ENCODE measurements around the gene ZNF780A.
"Not testable (repeated sequence)": the region's sequence is repeated elsewhere in the genome, so short reads cannot be mapped to it uniquely, and the experiment has no call there.

ZNF780A gene

GRCh38 chr19:40053491-40053890 is 37.3 kb downstream of the ZNF780A start:
- WGBS, 2 experiments (ENCODE audit: insufficient coverage in 2 of 2) = 90 to 96% methylated on average over 2 of the region's 2 CpGs
- Histone ChIP-seq H3K36me3 (ENCODE audit: control insufficient read depth, insufficient read depth, low read length) (peaks cover 13% of the 10 kb centered on the region), H3K9me3 (ENCODE audit: control insufficient read depth, low read length) (peaks cover 7% of the 10 kb centered on the region), H3K4me1 (ENCODE audit: control insufficient read depth, insufficient read depth, low read length, poor library complexity, severe bottlenecking) (no peaks in the 10 kb centered on the region), H3K4me3 (ENCODE audit: extremely low read depth, insufficient read depth, low read length, poor library complexity, severe bottlenecking) (no peak overlapping the region), H3K27ac (ENCODE audit: low read depth, low read length, severe bottlenecking) (no peak overlapping the region)

DNA sequence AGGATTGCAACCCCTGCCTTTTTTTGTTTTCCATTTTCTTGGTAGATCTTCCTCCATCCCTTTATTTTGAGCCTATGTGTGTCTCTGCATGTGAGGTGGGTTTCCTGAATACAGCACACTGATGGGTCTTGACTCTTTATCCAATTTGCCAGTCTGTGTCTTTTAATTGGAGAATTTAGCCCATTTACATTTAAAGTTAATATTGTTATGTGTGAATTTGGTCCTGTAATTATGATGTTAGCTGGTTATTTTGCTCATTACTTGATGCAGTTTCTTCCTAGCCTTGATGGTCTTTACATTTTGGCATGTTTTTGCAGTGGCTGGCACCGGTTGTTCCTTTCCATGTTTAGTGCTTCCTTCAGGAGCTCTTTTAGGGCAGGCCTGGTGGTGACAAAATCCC is 49.0 kb downstream of the ZNF780A start:
- Histone ChIP-seq H3K36me3 (ENCODE audit: control insufficient read depth, insufficient read depth, low read length) (peaks cover 35% of the 10 kb centered on the region), H3K9me3 (ENCODE audit: control insufficient read depth, low read length) (peaks cover 37% of the 10 kb centered on the region)
- H3K27ac ChIP-seq (ENCODE audit: low read depth, low read length, severe bottlenecking); H3K4me1 ChIP-seq (ENCODE audit: control insufficient read depth, insufficient read depth, low read length, poor library complexity, severe bottlenecking); H3K4me3 ChIP-seq (ENCODE audit: extremely low read depth, insufficient read depth, low read length, poor library complexity, severe bottlenecking): not testable (repeated sequence)
- 100% methylated on average over 1 of the region's 1 CpG; no CpG with 5 or more reads in 1 of the 2 experiments for WGBS, 2 experiments (ENCODE audit: insufficient coverage in 2 of 2)

GRCh38 chr19:40038047-40038446 is 52.7 kb downstream of the ZNF780A start:
- WGBS, 2 experiments (ENCODE audit: insufficient coverage in 2 of 2) = no CpG with 5 or more reads among the region's 3 CpGs
- not testable (repeated sequence) for H3K4me3 ChIP-seq (ENCODE audit: extremely low read depth, insufficient read depth, low read length, poor library complexity, severe bottlenecking); H3K27ac ChIP-seq (ENCODE audit: low read depth, low read length, severe bottlenecking); H3K4me1 ChIP-seq (ENCODE audit: control insufficient read depth, insufficient read depth, low read length, poor library complexity, severe bottlenecking)
- Histone ChIP-seq H3K36me3 (ENCODE audit: control insufficient read depth, insufficient read depth, low read length) (peaks cover 16% of the 10 kb centered on the region), H3K9me3 (ENCODE audit: control insufficient read depth, low read length) (peaks cover 45% of the 10 kb centered on the region)

- no CpG with 5 or more reads among the region's 4 CpGs for WGBS, 2 experiments (ENCODE audit: insufficient coverage in 2 of 2)
- Histone ChIP-seq H3K36me3 (ENCODE audit: control insufficient read depth, insufficient read depth, low read length) (peaks cover 16% of the 10 kb centered on the region), H3K27ac (ENCODE audit: low read depth, low read length, severe bottlenecking) (no peak overlapping the region), H3K9me3 (ENCODE audit: control insufficient read depth, low read length) (peaks cover 57% of the 10 kb centered on the region), H3K4me3 (ENCODE audit: extremely low read depth, insufficient read depth, low read length, poor library complexity, severe bottlenecking) (no peak overlapping the region), H3K4me1 (ENCODE audit: control insufficient read depth, insufficient read depth, low read length, poor library complexity, severe bottlenecking) (no peaks in the 10 kb centered on the region)
Measured at GRCh38 chr19:40035996-40036395, 54.7 kb downstream of the ZNF780A start.

- WGBS, 2 experiments (ENCODE audit: insufficient coverage in 2 of 2) = 100% methylated on average over 1 of the region's 2 CpGs; no CpG with 5 or more reads in 1 of the 2 experiments
- no peak overlapping the region for H3K4me3 ChIP-seq (ENCODE audit: extremely low read depth, insufficient read depth, low read length, poor library complexity, severe bottlenecking)
- peaks cover 72% of the 10 kb centered on the region for H3K9me3 ChIP-seq (ENCODE audit: control insufficient read depth, low read length)
- no peak overlapping the region for H3K27ac ChIP-seq (ENCODE audit: low read depth, low read length, severe bottlenecking)
- H3K36me3 ChIP-seq (ENCODE audit: control insufficient read depth, insufficient read depth, low read length) = peaks cover 16% of the 10 kb centered on the region
- no peaks in the 10 kb centered on the region for H3K4me1 ChIP-seq (ENCODE audit: control insufficient read depth, insufficient read depth, low read length, poor library complexity, severe bottlenecking)
Measured at GRCh38 chr19:40033989-40034560, 56.7 kb downstream of the ZNF780A start.

DNA sequence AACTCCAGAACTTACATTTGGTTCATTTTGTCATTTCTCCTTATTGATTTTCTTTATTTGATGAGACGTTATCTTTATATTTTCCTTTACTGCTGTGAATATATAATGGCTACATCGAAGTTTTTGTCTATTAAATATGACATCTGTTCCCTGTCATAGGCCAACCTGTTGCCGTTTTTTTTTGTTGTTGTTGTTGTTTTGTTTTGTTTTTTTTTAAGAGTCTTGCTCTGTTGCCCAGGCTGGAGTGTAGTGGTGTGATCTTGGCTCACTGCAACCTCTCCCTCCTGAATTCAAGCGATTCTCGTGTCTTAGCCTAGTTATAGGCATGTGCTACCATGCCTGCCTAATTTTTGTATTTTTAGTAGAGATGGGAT is 64.2 kb downstream of the ZNF780A start:
- no peak overlapping the region for H3K4me3 ChIP-seq (ENCODE audit: extremely low read depth, insufficient read depth, low read length, poor library complexity, severe bottlenecking)
- peaks cover 64% of the 10 kb centered on the region for H3K9me3 ChIP-seq (ENCODE audit: control insufficient read depth, low read length)

DNA sequence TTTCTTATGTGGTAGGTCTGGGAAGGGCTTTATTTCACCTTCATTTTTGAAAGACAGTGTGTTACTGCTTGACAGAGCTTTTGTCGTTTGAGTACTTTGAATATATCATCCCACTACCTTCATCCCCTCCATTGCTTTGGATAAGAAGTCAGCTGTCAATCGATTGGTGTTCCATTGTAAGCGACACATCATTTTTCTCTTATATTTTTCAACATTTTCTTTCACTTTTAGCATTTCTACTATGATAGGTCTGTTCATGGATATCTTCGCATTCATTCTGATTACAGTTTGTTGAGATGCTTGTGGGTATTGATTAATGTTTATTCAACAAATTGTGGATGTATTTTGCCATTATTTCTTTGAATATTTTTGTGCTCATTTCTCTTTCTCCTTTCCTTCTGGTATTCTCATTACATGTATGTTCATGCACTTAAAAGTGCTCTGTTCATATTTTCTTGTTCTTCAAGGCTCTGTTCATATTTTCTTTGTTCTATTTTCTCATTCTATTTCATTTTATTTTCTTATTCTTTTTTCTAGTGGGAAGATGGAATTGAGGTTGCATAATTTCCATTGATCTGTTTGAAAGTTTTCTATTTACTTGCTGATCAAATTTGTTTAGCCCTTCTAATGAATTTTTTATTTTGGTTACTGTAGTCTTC is 64.7 kb downstream of the ZNF780A start:
- no peak overlapping the region for H3K4me3 ChIP-seq (ENCODE audit: extremely low read depth, insufficient read depth, low read length, poor library complexity, severe bottlenecking)
- H3K9me3 ChIP-seq (ENCODE audit: control insufficient read depth, low read length) = peaks cover 59% of the 10 kb centered on the region
- H3K36me3 ChIP-seq (ENCODE audit: control insufficient read depth, insufficient read depth, low read length) = no peaks in the 10 kb centered on the region
- H3K4me1 ChIP-seq (ENCODE audit: control insufficient read depth, insufficient read depth, low read length, poor library complexity, severe bottlenecking) = no peaks in the 10 kb centered on the region
- 100% methylated on average over 1 to 2 of the region's 4 CpGs for WGBS, 2 experiments (ENCODE audit: insufficient coverage in 2 of 2)
- no peak overlapping the region for H3K27ac ChIP-seq (ENCODE audit: low read depth, low read length, severe bottlenecking)

More for the DNA sequence above, 64.2 kb downstream of the ZNF780A start:
- H3K4me1 ChIP-seq (ENCODE audit: control insufficient read depth, insufficient read depth, low read length, poor library complexity, severe bottlenecking) = no peaks in the 10 kb centered on the region
- no peaks in the 10 kb centered on the region for H3K36me3 ChIP-seq (ENCODE audit: control insufficient read depth, insufficient read depth, low read length)
- no peak overlapping the region for H3K27ac ChIP-seq (ENCODE audit: low read depth, low read length, severe bottlenecking)
- WGBS, 2 experiments (ENCODE audit: insufficient coverage in 2 of 2) = 90% methylated on average over 2 of the region's 5 CpGs; no CpG with 5 or more reads in 1 of the 2 experiments

- Histone ChIP-seq H3K36me3 (ENCODE audit: control insufficient read depth, insufficient read depth, low read length) (no peaks in the 10 kb centered on the region), H3K4me3 (ENCODE audit: extremely low read depth, insufficient read depth, low read length, poor library complexity, severe bottlenecking) (no peak overlapping the region), H3K27ac (ENCODE audit: low read depth, low read length, severe bottlenecking) (no peak overlapping the region), H3K9me3 (ENCODE audit: control insufficient read depth, low read length) (peaks cover 44% of the 10 kb centered on the region), H3K4me1 (ENCODE audit: control insufficient read depth, insufficient read depth, low read length, poor library complexity, severe bottlenecking) (no peaks in the 10 kb centered on the region)
- 67 to 79% methylated on average over 1 to 2 of the region's 3 CpGs for WGBS, 2 experiments (ENCODE audit: insufficient coverage in 2 of 2)
Measured at GRCh38 chr19:40023969-40024368, 66.8 kb downstream of the ZNF780A start.

All from mesodermal cell (in vitro differentiated cells).